Activated CD8-positive, alpha-beta memory T cell treated with anti-CD3 and anti-CD28 coated beads, Interleukin-2, amount 50 U/mL, for 48 hours (primary cell): Measurements from ENCODE around the gene TSC22D4.
"Not testable (repeated sequence)": the region's sequence is repeated elsewhere in the genome, so short reads cannot be mapped to it uniquely, and the experiment has no call there.

Experiments
- DNase-seq: peaks from one replicate; pipeline ENCODE4 v3.0.0-alpha.2; 2020

The TSC22D4 gene

DNA sequence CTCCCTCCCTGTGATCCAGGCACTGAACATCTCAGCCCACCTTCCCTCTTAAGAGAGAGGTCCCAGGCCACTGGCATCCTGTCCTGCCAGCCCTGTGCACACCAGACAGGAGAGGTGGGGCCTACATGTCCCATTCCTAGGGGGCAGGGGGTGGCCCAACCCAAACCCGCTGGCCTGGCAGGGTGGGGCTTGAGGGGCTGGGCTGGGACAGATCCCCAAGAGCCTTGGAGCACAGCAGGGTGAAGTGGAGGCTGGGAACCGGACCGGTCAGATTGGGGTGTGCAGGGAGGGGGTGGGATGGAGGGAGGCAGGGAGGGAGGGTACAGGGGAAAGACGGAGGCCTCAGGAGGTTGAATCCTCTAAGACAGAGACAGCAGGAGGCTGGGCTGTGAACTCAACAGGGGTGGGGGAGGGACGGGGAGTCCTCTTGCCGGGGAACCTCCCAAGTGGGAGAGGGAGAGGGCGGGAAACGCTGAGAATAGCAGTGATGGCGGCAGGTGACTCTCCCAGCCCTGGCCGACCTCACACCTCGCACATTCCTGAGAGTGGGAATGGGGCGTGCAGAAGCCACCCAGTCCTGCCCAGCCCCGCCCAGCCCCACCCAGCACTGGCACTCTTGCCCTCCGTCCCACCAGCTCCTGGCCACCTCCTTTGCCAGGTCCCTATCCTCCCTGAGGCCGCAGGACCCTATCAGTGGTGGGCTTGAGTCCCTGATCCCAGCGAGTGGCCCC lies 6.7 kb downstream of the TSC22D4 start:
- no peak for DNase-seq

DNA sequence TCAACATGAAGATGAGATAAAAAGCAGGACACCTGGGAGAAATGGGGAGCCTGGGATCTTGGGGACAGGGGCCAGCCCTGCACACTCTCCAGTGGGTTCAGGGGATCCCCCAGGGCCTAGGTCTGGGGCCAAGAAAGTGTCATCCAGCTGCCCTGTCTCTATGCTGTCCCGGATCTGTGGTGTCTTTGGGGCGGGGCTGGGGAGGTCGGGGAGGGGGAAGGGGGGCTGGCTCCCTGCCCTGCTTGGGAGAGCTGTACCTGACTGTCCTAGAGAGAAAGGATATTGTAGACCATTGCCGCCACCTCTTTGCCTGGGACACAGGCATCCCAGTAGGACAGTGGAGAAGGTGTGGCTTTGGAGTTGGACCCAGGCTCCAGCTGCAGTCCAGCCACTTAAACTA lies 8.0 kb downstream of the TSC22D4 start:
- DNase-seq: no peak

DNA sequence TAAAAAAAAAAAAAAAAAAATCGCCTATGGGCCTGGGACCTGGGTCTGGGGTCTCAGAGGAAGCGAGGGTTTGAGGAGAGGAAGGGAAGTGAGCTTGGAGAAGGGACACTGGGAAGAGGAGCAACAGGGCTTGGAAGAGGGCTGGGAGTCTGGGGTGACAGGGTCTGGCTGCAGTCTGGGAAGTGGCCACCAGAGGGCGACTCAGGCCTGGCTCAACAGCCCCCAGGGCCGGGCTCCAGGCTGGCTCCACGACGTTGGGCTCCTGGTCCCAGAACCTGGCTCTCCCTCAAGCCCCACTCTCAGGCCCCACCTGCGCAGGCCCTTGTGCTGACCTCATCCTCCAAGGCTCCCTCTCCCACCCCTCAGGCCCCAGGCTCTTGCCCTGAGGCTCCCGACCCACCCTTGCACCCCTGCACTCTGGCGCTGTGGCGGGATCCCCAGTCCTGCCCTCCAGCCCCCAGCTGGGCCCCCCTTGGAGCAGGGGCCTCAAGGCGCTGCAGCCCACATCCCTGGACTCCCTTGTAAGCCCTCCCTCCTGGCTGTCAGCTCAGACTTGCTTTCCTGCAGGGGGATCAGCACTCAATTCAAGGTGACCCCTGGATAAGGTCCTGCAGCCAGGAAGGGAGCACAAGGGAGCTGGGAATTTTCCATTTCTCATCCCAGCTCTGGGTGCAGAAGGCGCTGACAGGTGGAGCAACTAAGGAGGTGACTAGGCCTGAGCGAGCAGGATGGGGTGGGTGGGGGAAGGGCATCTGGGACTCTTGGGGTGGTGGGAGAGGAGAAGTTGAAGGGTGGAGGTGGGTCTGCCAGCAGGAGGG lies 9.6 kb downstream of the TSC22D4 start:
- peak; percentile 98 for DNase-seq

DNA sequence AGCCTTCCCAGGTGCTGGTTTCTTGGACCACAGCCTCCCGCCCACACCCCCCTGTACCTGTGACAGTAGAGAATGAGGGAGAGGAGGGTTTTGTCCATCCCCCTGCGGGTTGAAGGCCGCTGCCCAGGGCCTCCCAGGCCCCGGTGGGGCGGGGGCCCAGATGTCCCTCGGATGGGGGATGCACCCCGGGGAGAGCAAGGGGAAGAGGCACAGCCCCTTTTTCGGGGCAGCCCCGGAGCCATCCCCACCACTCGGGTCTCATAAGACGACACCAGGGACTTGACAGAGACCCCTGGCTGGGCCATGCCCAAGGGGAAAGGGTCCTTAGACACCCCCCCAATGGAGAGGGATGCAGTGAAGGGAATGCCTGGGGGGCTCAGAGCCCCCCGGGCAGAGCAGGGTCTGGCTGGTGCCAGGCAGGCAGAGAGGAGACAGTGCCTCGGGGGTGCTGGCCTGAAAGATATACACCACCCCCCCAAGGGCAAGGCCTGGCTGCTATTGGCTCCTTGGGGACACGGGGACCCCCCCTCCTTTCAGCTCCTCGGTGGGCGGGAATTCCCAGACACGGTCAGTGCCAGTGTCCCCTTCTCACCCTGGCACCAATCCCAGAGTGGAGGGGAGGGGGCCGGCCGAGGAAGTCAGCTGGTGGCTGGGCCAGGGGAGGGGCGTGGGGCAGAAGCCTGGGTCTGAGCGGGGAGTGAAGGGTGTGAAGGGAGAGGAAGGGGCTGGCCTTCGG lies 11.2 kb downstream of the TSC22D4 start:
- no peak for DNase-seq

DNA sequence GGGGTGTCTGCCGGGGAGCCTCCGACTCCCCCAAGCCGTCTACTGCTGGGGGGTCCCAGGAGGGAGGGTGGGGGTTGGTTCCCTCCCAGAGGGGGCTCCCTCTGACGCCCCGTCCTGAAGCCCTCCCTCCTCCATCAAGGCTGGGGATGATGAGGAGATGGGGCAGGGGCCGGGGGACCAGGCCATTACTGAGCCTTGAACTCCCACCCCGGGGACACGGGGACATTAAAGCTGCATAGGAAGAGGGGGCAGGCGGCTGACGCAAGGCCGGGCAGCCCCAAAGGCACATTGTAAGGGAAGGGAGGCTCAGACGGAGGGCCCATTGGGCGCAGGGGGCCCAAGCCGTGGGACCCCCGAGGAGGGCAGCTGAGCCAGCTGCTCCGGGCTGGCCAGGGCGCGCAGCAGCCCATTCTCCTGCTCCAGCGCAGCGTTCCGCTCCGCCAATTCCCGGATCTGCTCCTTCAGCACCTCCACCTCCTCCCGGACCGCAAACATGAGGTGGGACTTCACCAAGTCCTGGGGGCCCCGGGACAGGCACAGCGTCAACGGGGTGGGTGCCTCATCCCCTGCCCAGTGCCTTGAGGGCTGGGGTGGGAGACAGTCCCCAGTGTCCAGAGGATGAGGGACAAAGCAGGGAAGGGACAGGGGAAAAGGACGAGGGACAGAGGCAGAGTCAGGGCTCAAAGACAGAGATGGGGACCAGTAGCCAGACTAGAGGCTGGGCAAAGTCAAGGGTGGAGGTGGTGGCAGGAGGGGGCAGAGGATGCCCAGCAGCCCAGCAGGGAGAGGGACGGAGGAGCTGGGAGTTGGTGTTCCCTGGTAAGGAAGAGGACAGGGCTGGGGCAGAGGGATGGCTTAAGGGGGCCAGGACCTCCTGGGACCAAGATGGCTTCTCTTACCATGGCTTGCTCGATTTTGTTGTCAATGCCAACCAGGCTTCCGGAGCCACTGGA lies 12.1 kb downstream of the TSC22D4 start:
- DNase-seq: no peak

DNA sequence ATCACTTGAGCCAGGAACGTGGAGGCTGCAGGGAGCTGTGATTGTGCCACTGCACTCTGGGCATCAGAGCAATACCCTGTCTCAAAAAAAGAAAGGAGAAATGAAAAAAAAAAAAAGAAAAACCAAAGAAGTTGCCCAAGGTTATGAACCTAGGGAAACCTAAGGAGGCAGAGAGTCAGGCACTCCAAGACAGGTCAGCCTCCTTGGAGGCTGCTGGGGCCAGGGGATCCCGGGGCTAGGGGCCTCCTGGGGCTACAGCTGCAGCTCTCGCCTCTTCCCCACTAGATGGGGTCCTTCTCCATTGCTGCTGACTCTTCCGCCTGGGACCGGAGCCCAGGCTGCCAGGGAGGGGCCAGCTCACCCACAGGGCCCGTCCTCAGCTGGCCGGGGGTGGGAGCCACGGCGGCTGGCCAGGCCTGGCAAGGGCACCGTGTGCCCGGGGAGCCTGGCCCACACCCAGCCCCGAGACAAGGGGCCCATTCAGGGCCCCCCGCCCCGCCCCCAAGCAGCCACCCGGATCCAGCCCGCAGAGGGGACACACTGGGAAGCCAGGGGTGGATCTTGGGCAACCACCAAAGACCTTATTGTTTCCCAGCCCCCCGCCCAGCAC lies 13.2 kb downstream of the TSC22D4 start:
- DNase-seq: no peak

DNA sequence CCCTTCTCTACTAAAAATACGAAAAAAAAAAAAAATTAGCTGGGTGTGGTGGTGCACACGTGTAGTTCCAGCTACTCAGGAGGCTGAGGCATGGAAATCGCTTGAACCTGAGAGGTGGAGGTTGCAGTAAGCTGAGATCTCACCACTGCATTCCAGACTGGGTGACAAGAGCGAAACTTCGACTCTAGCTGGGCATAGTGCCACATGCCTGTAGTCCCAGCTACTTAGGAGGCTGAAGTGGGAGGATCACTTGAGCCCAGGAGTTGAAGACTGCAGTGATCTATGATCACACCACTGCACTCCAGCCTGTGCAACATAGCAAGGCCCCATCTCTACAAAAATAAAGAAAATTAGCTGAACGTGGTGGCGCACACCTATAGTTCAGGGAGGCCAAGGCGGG lies 13.7 kb downstream of the TSC22D4 start:
- DNase-seq: no peak

DNA sequence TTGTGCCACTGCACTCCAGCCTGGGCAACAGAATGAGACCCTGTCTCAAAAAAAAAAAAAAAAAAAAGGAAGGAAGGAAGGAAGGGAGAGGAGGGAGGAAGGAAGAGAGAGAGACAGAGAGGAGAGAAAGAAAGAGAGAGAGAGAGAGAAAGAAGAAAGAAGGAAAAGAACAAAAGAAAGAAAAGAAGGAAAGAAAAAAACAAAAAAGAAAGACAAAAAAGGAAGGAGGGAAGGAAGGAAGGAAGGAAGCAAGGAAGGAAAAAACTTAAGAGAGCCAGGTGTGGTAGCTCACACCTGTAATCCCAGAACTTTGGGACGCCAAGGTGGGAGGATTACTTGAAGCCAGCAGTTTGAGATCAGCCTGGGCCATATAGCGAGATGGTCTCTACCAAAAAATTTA lies 14.2 kb downstream of the TSC22D4 start:
- DNase-seq: no peak

DNA sequence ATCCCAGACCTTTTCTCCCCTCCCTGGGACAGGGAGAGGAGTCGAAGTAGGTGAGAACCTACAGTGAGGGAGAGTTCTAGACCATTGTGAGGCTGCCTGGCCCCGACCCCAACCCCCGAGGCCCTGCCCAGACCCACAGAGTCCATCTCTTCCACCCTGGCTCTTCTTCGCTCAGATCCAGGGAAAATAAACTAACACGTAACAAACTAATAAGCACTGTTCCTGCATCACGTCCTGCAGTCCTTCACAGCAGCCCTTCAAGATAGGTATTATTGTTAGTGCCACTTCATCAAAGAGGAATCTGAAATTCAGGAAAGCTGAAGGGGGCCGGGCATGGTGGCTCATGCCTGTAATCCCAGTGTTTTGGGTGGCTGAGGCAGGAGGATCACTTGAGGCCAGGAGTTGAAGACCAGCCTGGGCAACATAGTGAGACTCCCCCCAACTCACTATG lies 14.8 kb downstream of the TSC22D4 start, which contains the start of gene SPACDR:
SPACDR (minus strand) TSS at position 51 of the 451 bp plus-strand sequence. CDS start 235 bp downstream, outside the sequence.
- no peak for DNase-seq

DNA sequence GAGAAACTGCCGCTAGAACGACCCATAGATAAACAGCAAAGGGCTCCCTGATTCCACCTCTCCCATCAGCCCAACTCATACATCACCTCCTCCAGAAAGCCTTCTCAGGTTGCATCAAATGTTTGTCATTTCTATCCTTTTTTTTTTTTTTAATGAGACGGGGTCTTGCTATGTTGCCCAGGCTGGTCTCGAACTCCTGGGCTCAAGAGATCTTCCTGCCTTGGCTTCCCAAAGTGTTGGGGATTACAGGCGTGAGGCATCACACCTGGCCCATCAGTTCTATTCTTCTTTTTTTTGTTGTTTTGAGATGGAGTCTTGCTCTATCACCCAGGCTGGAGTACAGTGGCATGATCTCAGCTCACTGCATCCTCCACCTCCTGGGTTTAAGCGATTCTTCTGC lies 22.0 kb downstream of the TSC22D4 start:
- DNase-seq: no peak

DNA sequence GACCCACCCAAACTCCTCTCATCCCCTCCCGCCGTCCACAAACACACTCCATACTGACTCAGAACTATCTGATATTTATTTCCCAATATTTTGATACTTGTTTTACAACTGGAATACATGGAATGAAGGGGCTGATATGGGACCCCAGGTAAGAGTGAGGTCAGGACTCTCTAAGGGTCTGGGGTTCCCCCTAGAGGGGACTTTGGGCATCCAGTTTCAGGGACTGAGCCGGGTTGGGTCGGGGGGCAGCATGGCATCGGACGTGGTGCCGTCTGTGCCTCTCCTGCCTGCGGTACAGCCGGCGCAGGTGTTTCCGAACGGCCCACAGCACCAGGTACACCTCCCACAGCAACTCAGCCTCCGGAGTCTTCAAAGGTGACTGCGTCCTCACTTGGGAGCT lies 22.5 kb downstream of the TSC22D4 start:
- DNase-seq: no peak

DNA sequence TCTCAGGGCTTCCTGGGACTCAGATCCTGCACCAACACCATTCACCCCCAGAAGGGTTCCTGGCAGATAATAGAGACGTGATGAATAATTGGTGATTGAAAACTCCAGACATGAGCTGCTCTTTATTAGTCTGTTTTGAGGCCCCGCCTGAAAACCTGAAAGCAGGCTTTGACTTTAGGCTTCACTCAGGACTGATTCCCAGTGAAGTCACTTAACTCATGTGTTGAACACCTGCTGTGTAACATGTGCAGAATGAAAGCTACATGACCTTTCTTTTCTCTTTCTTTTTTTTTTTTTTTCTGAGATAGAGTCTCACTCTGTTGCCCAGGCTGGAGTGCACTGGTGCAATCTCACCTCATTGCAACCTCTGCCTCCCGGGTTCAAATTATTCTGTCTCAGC lies 23.8 kb downstream of the TSC22D4 start:
- DNase-seq: no peak

DNA sequence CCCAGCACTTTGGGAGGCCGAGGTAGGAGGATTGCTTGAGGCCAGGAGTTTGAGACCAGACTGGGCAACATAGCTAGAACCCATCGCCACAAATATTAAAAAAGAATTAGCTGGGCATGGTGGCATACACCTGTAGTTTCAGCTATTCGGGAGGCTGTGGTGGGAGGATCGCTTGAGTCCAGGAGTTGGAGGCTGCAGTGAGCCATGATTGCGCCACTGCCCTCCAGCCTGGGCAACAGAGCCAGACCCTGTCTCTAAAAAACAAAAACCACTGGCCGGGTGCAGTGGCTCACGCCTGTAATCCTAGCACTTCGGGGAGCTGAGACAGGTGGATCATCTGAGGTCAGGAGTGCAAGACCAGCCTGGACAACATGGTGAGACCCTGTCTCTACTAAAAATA lies 25.2 kb downstream of the TSC22D4 start:
- not testable (repeated sequence) for DNase-seq

DNA sequence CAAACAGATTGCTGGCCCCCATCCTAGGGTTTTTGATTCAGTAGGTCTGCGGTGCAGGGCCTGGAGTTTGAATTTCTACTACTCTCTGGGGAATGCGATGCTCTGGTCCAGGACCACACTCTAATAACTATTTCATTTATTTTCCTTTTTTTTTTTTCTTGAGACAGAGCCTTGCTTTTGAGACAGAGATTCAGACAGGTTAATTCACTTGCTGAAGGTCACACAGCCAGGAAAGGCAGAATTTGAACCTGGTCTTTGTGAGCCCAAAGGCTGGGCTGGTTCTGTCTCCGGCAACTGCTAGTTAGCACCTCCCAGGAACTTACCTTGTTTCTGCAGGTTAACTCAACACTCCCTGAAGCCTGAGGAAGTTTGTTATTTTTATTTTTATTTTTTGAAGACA lies 26.5 kb downstream of the TSC22D4 start:
- no peak for DNase-seq

DNA sequence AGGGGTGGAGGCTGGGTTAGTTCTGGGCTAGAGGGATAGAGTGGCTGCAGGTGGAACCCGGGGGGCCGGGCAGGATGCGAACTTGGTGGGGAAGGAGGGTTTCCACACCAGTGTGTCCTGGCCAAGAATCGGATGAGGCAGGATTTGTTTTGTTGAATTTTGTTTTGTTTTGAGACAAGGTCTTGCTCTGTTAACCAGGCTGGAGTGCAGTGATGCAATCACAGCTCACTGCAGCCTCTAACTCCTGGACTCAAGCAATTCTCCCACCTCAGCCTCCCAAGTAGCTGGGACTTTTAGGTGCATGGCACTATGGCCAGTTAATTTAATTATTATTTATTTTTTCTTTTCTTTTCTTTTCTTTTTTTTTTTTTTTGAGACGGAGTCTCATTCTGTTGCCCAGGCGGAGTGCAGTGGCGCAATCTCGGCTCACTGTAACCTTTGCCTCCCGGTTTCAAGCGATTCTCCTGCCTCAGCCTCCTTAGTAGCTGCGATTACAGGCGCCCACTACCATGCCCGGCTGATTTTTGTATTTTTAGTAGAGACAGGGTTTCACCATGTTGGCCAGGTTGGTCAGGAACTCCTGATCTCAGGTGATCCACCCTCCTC lies 29.7 kb downstream of the TSC22D4 start:
- no peak for DNase-seq

DNA sequence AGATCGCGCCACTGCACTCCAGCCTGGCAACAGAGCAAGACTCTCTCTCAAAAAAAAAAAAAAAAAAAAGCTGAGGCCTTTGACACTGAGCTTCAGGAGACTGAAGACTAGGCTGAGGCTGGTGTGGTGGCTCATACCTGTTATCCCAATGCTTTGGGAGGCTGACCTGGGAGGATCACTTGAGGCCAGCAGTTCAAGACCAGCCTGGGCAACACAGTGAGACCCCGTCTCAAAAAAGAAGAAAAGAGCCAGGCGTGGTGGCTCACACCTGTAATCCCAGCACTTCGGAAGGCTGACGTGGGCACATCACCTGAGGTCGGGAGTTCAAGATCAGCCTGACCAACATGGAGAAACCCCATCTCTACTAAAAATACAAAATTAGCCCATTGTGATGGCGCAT lies 31.7 kb downstream of the TSC22D4 start:
- DNase-seq: not testable (repeated sequence)

DNA sequence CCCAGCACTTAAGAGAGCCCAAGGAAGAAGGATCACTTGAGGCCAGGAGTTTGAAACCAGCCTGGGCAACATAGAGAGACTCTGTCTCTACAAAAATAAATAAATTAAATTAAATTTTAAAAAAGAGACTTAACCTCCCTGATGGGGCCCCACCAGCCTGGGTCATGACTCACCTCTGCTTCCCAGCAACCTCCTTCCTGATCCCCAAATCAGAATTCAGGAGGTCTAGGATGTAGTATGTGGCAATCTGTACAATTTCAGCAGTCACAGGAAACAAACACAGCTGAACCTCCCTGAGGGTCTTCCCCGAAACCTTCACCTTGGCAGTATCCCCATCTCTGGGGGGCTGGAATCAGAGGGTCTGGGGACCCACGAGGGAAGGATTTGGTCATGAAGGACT lies 33.0 kb downstream of the TSC22D4 start:
- no peak for DNase-seq

DNA sequence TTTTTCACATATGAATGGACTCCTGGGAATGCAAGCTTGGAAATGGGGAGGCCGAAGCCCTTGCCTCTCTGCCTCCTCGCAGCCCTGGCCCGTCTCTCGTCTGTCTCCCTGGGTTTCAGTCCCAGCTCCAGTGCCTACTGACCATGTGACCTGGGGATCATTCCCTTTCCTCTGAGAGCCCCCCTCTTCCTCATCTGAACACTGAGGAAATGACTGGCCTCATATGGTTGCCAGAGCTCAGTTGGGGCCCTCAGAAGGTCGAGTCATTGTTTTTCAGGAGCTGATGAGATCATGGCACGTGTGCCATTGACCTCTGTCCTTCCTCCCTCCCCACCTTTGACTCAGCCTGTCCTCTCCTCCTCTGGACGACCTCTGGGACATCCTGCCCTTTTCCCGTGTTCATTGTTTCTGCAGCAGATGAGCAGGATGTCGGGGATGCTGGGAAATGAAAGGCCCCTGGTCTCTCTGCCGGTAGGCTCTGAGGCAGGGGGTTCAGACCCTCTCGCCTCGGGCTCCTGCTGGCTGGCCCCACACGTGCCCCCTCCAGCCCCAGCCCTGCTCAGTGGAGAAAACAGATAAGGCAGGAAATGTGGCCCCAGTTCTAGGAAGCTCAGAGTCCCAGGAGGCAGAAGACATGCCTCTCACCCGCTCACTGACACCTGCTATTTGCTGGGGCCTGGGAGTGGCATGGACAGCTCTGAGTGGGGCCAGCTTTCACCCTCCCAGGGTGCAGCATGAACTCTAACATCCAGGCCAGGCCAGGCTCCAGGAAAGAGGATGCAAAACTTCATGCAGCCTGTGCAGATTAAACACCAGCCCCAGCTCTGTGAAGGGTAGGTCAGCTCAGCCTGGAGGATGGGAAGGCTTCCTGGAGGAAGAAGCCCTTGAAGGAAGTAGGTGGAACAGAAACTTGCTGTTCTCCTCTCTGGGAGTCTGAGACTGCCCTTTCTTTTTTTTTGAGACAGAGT lies 34.4 kb downstream of the TSC22D4 start:
- DNase-seq: no peak

DNA sequence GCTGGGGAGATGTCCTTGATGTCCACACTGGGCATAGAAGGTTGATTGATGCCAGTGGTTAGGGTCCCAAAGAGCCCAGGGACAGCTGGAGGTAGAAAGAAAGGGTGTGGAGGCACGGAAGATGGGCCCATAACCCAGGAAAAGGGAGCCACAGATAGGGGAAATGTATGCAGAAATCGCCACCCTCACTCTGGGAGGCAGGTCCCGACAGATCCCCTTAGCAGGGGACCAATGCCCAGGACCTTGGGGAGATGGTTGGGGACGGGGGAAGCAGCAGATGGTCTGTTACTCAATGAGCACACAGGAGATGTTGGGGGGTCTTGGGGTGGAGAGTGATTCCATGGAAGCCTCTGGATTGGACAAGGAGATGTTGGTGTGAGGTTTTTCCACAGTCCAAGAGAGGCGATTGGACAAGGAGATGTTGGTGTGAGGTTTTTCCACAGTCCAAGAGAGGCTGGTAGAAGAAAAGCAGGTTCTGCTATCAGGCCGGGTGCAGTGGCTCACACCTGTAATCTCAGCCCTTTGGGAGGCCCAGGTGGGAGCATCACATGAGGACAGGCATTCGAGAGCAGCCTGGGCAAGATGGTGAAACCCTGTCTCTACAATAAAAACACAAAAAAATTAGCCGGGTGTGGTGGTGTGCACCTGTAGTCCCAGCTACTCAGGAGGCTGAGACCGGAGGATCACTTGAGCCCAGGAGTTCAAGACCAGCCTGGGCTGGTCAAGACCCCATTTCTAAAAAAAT lies 35.7 kb downstream of the TSC22D4 start:
- DNase-seq: no peak
